ENCODE data around the gene NMNAT3.

DNA sequence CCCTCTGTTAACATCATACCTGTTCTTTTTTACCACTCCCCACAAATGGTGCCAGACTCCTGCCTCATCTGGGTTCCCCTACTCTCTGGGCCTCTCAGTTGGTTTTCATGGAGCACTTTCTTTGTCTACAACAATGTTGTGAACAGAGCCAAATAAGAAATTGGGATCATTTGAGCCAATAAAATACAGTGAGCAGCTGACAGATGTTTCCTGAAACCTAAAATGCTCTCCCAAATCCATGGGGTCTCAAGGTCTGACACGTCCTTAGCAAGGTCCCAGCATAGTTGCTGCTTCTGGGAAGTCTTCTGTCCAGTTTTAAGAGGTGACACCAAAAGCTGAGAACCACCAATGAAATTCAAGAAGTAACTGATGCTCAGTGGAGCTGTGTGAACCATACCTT is 1.7 kb downstream of the NMNAT3 start:
- TF ChIP-seq, protein P1, sequence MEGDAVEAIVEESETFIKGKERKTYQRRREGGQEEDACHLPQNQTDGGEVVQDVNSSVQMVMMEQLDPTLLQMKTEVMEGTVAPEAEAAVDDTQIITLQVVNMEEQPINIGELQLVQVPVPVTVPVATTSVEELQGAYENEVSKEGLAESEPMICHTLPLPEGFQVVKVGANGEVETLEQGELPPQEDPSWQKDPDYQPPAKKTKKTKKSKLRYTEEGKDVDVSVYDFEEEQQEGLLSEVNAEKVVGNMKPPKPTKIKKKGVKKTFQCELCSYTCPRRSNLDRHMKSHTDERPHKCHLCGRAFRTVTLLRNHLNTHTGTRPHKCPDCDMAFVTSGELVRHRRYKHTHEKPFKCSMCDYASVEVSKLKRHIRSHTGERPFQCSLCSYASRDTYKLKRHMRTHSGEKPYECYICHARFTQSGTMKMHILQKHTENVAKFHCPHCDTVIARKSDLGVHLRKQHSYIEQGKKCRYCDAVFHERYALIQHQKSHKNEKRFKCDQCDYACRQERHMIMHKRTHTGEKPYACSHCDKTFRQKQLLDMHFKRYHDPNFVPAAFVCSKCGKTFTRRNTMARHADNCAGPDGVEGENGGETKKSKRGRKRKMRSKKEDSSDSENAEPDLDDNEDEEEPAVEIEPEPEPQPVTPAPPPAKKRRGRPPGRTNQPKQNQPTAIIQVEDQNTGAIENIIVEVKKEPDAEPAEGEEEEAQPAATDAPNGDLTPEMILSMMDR (IDR thresholded peaks at IDR 0.05), result no peak
- no peak for TF ChIP-seq POLR2A (IDR thresholded peaks at IDR 0.05)

All from Peyer's patch (tissue), 4 donors.